DMS 273 (cell line): ENCODE data around the gene ITPA.
A peak's percentile ranks its signal among the peaks of the same experiment; 100 is the strongest.

Experiments
- DNase-seq: peaks from one replicate; lab custom pipeline; 2025; ENCODE audit not compliant: unreplicated experiment; lab: John Stamatoyannopoulos, UW

ITPA gene

GRCh38 chr20:3209257-3209945 is at the start of gene ITPA:
ITPA (plus strand) TSS chr20:3209498; CDS start chr20:3209552, 54 bp downstream.
- peak; percentile 82 for DNase-seq

DNA sequence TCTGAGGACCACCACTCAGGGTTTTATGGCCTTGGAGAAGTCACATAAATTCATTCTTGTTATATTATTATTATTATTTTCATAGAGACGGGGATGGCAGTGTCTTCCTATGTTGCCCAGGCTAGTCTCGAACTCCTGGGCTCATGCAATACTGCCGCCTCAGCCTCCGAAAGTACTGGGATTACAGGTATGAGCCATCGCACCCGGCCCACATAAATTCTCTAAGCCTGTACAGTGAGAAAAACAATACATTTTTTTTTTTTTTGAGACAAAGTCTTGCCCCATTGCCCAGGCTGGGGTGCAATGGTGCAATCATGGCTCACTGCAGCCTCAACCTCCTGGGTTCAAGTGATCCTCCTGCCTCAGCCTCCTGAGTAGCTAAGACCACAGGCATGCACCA is 48.9 kb upstream of the ITPA start:
- no peak for DNase-seq

DNA sequence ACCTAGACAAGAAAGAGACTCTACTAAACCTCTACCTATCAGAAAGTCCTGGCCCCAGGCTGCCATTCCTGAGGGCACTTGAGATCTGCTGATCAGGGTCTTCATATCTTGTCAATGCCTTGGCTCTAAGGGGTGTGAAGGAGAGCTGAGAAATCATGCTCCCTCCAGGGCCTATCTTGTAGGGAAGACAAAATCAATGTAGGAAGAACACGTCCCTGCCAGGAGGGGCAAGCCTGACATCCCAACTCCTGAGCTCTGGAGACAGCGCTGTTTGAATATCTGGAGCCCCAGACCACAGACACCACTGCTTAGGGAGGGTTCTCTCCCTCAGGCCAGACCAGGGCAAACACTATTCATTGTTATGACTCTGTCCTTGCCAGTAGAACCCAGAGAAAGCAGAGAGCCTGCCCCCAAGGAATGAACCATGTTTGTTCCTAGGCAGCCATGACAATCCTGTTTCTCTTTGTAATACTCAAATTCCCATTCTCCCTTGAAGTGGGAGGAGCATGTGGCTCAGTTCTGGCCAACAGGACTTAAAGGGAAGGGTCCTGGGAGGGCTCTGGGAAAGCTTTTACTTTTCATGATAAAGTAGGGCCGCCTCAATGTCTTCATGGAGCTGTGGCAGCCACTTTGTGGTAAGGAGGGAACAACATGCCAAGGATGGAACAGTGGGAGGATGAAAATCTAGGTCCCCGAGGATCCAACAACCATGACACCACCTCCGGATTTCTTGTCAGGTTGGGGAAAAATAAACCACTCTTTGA is 47.8 kb upstream of the ITPA start:
- no peak for DNase-seq

DNA sequence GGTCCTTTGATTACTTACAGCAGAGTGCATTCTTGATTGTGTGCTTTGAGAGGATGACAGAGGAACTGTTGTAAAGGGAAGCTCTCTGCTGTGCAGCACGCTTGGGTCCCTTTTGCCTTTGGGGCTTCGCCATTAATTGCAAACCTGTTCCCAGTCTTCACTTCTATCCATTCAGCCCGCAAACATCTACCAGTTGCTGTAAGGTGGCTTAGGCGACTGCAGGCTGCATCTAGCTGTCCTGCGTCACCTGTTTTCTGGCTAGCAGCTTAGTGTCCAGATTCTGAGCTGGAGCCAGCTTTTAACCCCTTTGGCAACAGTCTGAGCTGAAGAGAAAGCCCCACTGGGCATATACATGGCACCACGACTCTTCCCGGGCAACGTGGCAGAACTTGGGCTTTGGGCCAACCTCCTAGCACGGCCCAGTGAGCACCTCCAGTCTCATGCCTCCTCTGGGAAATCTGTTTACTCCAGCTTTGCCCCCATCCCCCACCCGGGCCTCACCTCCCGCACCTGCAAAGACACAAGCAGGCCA is 47.2 kb upstream of the ITPA start:
- peak; percentile 87 for DNase-seq

GRCh38 chr20:3163099-3164042 is 45.9 kb upstream of the ITPA start:
- peak; percentile 85 for DNase-seq

DNA sequence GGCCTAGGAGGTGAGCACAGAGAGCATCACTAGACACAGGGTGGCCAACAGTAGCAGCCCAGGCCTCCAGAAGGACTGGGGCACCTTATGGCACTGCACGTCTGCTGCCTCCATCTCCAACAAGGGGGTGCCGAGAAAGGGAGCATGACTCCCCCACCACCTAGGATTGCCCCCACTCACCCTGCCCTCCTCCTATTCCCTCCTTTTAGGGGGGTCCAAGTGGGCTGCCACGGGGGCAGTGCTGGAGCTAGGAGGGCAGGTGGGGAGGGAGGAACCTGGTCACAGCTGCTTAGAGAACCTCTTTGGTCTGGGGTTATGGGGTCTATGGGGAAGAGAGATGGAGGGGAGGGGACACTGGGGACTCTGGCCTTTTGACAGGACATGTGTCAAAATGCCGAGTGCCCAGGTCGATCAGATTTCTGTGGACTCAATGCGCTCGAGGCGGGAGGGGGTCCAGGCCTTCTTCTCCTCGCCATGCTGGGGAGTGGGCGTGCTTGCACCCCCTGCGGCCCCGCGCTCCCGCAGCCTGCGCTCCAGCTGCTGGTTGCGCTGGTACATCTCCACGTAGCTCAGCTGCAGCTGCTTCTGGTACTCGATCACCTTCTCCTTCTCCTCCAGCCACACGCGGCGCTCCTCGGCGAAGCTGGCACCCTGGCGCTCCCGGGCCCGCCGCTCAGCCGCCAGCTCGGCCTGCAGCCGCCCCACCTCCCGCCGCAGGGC is 45.1 kb upstream of the ITPA start:
- DNase-seq: peak; percentile 71

DNA sequence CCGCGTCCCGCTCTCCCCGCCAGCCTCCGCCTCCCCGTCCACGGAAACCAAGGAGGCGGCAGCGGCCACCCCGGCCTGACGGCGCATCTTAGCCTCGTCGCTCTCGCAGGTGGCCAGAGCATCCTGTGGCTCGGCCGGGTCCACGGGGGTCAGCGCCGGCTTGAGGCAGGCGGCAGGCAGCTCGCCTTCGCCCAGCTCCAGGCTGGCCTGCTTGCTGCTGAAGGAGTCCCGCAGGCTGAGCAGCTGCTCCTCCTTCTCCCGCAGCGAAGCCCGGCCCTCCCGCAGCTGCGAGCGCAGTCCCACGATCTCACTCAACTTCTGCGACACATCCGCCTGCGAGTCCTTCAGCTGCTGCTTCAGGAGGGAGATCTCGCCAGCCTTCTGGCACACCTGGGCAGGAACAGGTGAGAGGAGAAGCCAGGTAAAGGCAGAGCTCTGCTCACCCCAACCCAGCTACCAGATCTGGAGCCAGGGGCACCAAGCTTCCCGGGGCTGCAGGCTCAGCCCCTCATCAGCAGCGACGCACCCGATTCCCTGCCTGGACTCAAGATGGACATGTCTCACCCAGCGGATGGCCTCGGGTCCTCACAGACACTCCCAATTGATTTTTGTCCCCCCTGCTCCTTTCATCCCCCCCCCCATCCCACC is 44.4 kb upstream of the ITPA start:
- DNase-seq: peak; percentile 71

DNA sequence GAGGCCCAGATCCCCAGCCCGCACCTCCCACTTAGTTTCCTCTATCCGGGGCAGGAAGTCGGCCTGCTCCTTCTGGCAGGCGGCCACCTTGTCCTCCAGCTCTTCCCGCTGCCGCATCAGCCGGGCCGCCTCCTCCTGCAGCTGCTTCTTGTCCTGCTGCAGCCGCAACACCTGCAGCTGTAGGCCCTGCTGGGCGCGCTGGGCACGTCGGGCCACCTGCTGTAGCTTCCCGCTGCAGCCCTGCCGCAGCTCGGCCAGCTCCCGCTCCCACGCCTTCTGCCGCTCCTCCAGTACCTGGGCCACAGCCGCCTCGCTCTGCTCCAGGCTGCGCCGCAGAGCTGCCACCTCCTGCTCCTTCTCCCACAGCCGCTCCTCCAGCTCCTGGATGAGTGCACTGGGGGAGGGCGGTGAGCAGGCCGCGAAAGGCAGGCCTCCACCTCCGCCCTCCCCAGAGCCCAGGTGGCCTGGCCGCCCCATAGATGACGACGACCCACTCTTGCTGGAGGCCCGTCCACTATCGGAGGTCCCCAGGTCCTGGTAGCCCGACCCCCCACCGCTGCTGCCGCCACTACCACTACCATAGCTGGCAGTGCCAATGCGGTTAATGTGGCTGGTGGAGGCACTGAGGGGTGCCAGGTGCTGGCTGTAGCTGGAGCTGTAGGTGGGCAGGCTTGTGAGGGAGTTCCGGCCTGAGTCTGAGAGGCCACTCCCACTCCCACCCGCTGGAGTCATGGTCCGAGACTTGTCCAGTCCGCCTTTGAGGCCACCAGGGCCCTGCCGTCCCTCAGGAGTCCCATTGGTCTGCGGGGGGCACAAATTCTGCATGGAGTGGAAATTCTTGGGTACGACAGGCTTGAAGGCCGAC is 43.6 kb upstream of the ITPA start:
- DNase-seq: peak; percentile 92

DNA sequence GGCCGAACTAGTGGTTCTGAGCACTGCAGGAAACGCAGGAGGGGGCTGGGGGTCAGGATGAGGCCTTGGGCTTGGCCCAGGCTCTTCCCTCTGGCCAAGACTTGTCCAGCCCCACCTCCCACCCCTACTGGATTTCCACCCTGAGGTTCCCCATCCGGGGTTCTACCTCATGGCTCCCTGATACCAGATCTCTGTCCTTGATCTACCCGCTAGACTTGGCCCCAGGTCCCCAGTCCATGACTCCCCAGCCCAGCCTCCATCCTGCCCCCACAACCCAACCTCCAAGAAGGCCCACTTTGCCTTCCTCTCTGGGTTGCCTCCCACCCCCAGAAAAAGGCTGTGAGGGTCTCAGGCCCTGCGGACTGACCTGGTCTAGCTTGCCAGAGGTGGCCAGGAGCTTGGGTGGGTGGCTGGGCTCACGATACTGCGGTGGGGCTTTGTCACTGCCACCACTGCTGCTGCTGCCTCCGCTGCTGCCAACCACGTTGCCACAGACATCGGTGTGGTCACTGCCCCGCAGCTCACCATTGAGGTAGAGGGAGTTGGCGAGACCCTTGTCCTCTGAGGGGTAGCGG is 42.9 kb upstream of the ITPA start:
- DNase-seq: no peak

- DNase-seq: no peak
Measured at GRCh38 chr20:3166913-3167342, 42.4 kb upstream of the ITPA start.

GRCh38 chr20:3167738-3168078 is 41.6 kb upstream of the ITPA start:
- DNase-seq: no peak

GRCh38 chr20:3168079-3168828 is 41.0 kb upstream of the ITPA start:
- no peak for DNase-seq

GRCh38 chr20:3168829-3169590 is 40.3 kb upstream of the ITPA start:
- DNase-seq: no peak

- no peak for DNase-seq
Measured at GRCh38 chr20:3171391-3172125, 37.7 kb upstream of the ITPA start.

DNA sequence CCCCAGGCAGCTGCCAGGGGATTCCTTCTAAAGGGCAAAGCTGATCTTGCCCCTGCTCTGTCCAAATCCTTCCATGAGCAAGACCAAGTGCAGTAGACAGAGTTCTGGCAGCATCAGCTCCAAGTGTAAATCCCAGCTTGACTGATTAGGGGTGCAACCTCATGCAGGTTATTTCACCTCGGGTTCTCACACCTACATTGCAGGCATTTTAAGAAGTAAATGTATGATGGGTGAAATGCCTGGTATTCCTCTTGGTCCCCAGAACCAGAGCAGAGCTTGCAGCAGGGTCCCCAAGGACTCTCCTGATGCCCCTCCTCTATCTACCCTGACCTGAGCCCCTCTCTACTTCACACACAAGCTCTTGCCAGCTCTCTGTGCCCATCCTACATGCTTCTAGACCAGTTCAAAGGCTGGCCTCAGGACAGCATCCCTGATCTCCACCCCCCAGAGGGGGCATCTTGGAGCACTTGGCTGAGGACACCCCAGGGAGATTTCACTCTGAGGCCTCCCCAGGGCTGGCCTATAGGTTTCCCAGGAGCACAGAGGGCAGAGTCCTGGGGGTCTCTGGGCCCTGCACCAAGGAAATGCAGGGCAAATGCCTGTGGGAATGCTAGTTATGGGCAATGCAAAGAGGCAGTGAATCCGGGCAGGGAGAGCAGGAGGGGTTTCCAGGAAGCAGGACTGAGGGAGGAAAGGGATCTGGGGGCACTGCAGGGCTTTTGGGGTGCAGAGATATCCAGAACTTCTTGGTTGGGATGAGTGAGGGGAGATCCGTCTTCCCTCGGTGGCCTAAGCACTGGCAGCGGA is 37.0 kb upstream of the ITPA start:
- no peak for DNase-seq
